IMR-90 (cell line): ENCODE data around the gene L3MBTL3. TPM values are rescaled to one million over a fixed set of nuclear protein-coding genes. Genes with fewer than 3 reads are reported as not detected.

Experiments
- ATAC-seq: fragments of 200-7000 bp; cut with Tn5 transposase; 2 replicates; pipeline ENCODE4 v1.9.1; 2020; ENCODE audit warnings: low read depth, mild to moderate bottlenecking, moderate library complexity
- Bru-seq: library from RNA; stranded (reverse); fragments of 400-500 nt; gene quantifications from one replicate; lab custom pipeline; 2021; lab: Mats Ljungman, UMichigan
- BruChase-seq, 2 experiments: library from RNA; stranded (reverse); fragments of 400-500 nt; gene quantifications; one replicate each; lab custom pipeline; 2021; lab: Mats Ljungman, UMichigan
- BruUV-seq: library from RNA; stranded (reverse); fragments of 400-500 nt; replicated peaks from 2 replicates; lab custom pipeline; 2021; lab: Mats Ljungman, UMichigan
- CTCF ChIA-PET: fragments of 300-600 bp; formaldehyde crosslinking; extraction: SDS; loops from one replicate; lab custom pipeline; 2021; ENCODE audit warnings: antibody characterized with exemption; lab: Yijun Ruan, JAX
- POLR2A ChIA-PET: fragments of 300-600 bp; sonication (Branson Sonifier 250); formaldehyde crosslinking; loops from one replicate; lab custom pipeline; 2022; ENCODE audit warnings: antibody characterized with exemption; ENCODE audit not compliant: unreplicated experiment; lab: Charles Lee
- DNase-seq: peaks from one replicate; pipeline ENCODE4 v3.0.0; 2013
- H2AFZ ChIP-seq: replicated peaks from 2 replicates; pipeline ENCODE3; 2013; ENCODE audit warnings: low read length, mild to moderate bottlenecking; ENCODE audit not compliant: poor library complexity
- H2AK5ac ChIP-seq: 2 replicates; pipeline ENCODE4 v1.6.1; 2013; ENCODE audit warnings: low read depth, low read length, inconsistent platforms
- H2AK9ac ChIP-seq: replicated peaks from 2 replicates; pipeline ENCODE3; 2013; ENCODE audit warnings: mild to moderate bottlenecking, low read depth, low read length, moderate library complexity; ENCODE audit not compliant: poor library complexity
- H2BK120ac ChIP-seq: 2 replicates; pipeline ENCODE4 v1.6.1; 2013; ENCODE audit warnings: low read depth, low read length, inconsistent platforms
- H2BK15ac ChIP-seq: 3 replicates; pipeline ENCODE4 v1.6.1; 2013; ENCODE audit warnings: low read depth, low read length, inconsistent platforms
- H2BK20ac ChIP-seq: 2 replicates; pipeline ENCODE4 v1.6.1; 2013; ENCODE audit warnings: low read depth, mild to moderate bottlenecking, inconsistent platforms, low read length, moderate library complexity
- H2BK5ac ChIP-seq: 2 replicates; pipeline ENCODE4 v1.6.1; 2013; ENCODE audit warnings: mild to moderate bottlenecking, low read depth, low read length, inconsistent platforms; ENCODE audit not compliant: poor library complexity, severe bottlenecking
- H3K14ac ChIP-seq: replicated peaks from 2 replicates; pipeline ENCODE4 v1.6.1; 2013; ENCODE audit warnings: low read depth, low read length, inconsistent platforms
- H3K18ac ChIP-seq: 2 replicates; pipeline ENCODE4 v1.6.1; 2013; ENCODE audit warnings: low read depth, low read length, control low read depth
- H3K23ac ChIP-seq: 2 replicates; pipeline ENCODE4 v1.6.1; 2013; ENCODE audit warnings: low read depth, low read length, inconsistent platforms
- H3K27ac ChIP-seq: 2 replicates; pipeline ENCODE4 v1.5.1; 2013; ENCODE audit warnings: mild to moderate bottlenecking, control low read depth, low read length; ENCODE audit not compliant: insufficient read depth
- H3K27me3 ChIP-seq: 2 replicates; pipeline ENCODE4 v1.6.1; 2013; ENCODE audit warnings: low read length; ENCODE audit not compliant: control insufficient read depth, insufficient read depth
- H3K36me3 ChIP-seq: 2 replicates; pipeline ENCODE4 v1.6.1; 2013; ENCODE audit warnings: low read length, mixed read lengths; ENCODE audit not compliant: control insufficient read depth, insufficient read depth
- H3K4ac ChIP-seq: 2 replicates; pipeline ENCODE4 v1.6.1; 2013; ENCODE audit warnings: low read depth, low read length, inconsistent platforms
- H3K4me1 ChIP-seq: 2 replicates; pipeline ENCODE4 v1.6.1; 2013; ENCODE audit warnings: low read length, mixed read lengths; ENCODE audit not compliant: control insufficient read depth, insufficient read depth
- H3K4me2 ChIP-seq: 2 replicates; pipeline ENCODE4 v1.6.1; 2013; ENCODE audit warnings: low read depth, mild to moderate bottlenecking, control low read depth, low read length, moderate library complexity
- H3K4me3 ChIP-seq: 2 replicates; pipeline ENCODE4 v1.5.1; 2013; ENCODE audit warnings: low read depth, mild to moderate bottlenecking, control low read depth, low read length, moderate library complexity; ENCODE audit not compliant: insufficient read depth
- H3K56ac ChIP-seq: 2 replicates; pipeline ENCODE4 v1.6.1; 2013; ENCODE audit warnings: low read length, inconsistent platforms; ENCODE audit not compliant: insufficient read depth; ENCODE audit errors: extremely low read depth
- H3K79me1 ChIP-seq, 2 experiments: 2 replicates each; pipeline ENCODE4 v1.6.1; 2013; ENCODE audit warnings: low read length in 2 of 2, inconsistent platforms in 1 of 2, low read depth in 1 of 2
- H3K9ac ChIP-seq: 2 replicates; pipeline ENCODE4 v1.6.1; 2013; ENCODE audit warnings: low read depth, low read length, control low read depth
- H3K9me1 ChIP-seq: 2 replicates; pipeline ENCODE4 v1.6.1; 2013; ENCODE audit warnings: low read length, inconsistent platforms; ENCODE audit not compliant: insufficient read depth
- H3K9me3 ChIP-seq: 2 replicates; pipeline ENCODE4 v1.6.1; 2013; ENCODE audit warnings: low read length; ENCODE audit not compliant: control insufficient read depth, insufficient read depth
- H4K20me1 ChIP-seq: 2 replicates; pipeline ENCODE4 v1.6.1; 2013; ENCODE audit warnings: low read length, inconsistent platforms; ENCODE audit not compliant: insufficient read depth
- H4K5ac ChIP-seq: 2 replicates; pipeline ENCODE4 v1.6.1; 2013; ENCODE audit warnings: mild to moderate bottlenecking, low read depth, low read length, control low read depth
- H4K8ac ChIP-seq, 2 experiments: 2 replicates each; pipeline ENCODE4 v1.6.1; 2013; ENCODE audit warnings: low read depth in 2 of 2, low read length in 2 of 2, control low read depth in 1 of 2, inconsistent platforms in 1 of 2
- H4K91ac ChIP-seq: 2 replicates; pipeline ENCODE4 v1.6.1; 2013; ENCODE audit warnings: low read depth, low read length, inconsistent platforms; ENCODE audit not compliant: insufficient read depth
- BHLHE40 ChIP-seq: fragments of 150-350 bp; IDR thresholded peaks from 2 replicates; pipeline ENCODE4 v1.6.1; 2016; ENCODE audit warnings: mild to moderate bottlenecking, low read depth, low read length
- CEBPB ChIP-seq: IDR thresholded peaks from 2 replicates; pipeline ENCODE4 v1.6.1; 2012; ENCODE audit warnings: low read depth, low read length, improper control_type of control experiment
- CTCF ChIP-seq: conservative IDR thresholded peaks from 2 replicates; pipeline ENCODE4 v1.5.1; 2012; ENCODE audit warnings: mild to moderate bottlenecking, low read depth, low read length, improper control_type of control experiment
- ELK1 ChIP-seq: fragments of 150-350 bp; IDR thresholded peaks from 2 replicates; pipeline ENCODE4 v1.6.1; 2016; ENCODE audit warnings: low read depth, mild to moderate bottlenecking, low read length, moderate library complexity, borderline replicate concordance
- FOS ChIP-seq: fragments of 150-350 bp; IDR thresholded peaks from 2 replicates; pipeline ENCODE4 v1.6.1; 2016; ENCODE audit warnings: low read depth, low read length
- MAFK ChIP-seq: IDR thresholded peaks from 2 replicates; pipeline ENCODE4 v1.6.1; 2012; ENCODE audit warnings: low read depth, low read length, improper control_type of control experiment
- MAZ ChIP-seq: IDR thresholded peaks from 2 replicates; pipeline ENCODE4 v1.6.1; 2012; ENCODE audit warnings: low read depth, mild to moderate bottlenecking, low read length, improper control_type of control experiment, moderate library complexity, borderline replicate concordance
- MXI1 ChIP-seq: IDR thresholded peaks from 2 replicates; pipeline ENCODE4 v1.6.1; 2012; ENCODE audit warnings: low read depth, mild to moderate bottlenecking, low read length, moderate library complexity, borderline replicate concordance
- NFE2L2 ChIP-seq: fragments of 150-350 bp; IDR thresholded peaks from 2 replicates; pipeline ENCODE4 v1.6.1; 2016; ENCODE audit warnings: low read depth, mild to moderate bottlenecking, low read length
- POLR2A ChIP-seq: IDR thresholded peaks from 2 replicates; pipeline ENCODE4 v1.6.1; 2012; ENCODE audit warnings: mild to moderate bottlenecking, low read depth, low read length
- RCOR1 ChIP-seq: IDR thresholded peaks from 2 replicates; pipeline ENCODE4 v1.6.1; 2012; ENCODE audit warnings: mild to moderate bottlenecking, low read length, improper control_type of control experiment; ENCODE audit not compliant: insufficient replicate concordance
- RFX5 ChIP-seq: IDR thresholded peaks from 2 replicates; pipeline ENCODE4 v1.8.0; 2012; ENCODE audit warnings: low read depth, mild to moderate bottlenecking, low read length, moderate library complexity
- SMC3 ChIP-seq: fragments of 150-350 bp; IDR thresholded peaks from 2 replicates; pipeline ENCODE4 v1.6.1; 2016; ENCODE audit warnings: low read depth, mild to moderate bottlenecking, antibody characterized with exemption, low read length, moderate library complexity
- WGBS, 2 experiments: methylation state at CpG; one replicate each; pipeline versions ENCODE4 v1.1.5 to v1.1.7; 2013; ENCODE audit warnings: missing lambda C conversion rate in 2 of 2; ENCODE audit not compliant: insufficient read length in 1 of 2; ENCODE audit errors: extremely low coverage in 2 of 2; 5-methylcytosine and 5-hydroxymethylcytosine counted together
- dilution Hi-C: fragments of 300-500 bp; cut with HindIII; formaldehyde crosslinking; loops from one replicate; pipeline ENCODE4 v1.14.3; 2018; ENCODE audit warnings: low sequenced_read_pairs; ENCODE audit not compliant: unreplicated experiment
- in situ Hi-C: fragments of 300-500 bp; cut with MboI; formaldehyde crosslinking; loops from 3 replicates; pipeline ENCODE4 v1.14.3; 2019; ENCODE audit warnings: low sequenced_read_pairs, inconsistent platforms, mixed read lengths
- intact Hi-C: fragments of 100-400 bp; cut with micrococcal nuclease; formaldehyde crosslinking; loops from 2 replicates; pipeline ENCODE4 v1.10.0; 2022
- long read RNA-seq: library from polyadenylated mRNA; unstranded; transcript quantifications from one replicate; pipeline ENCODE4 v2.0.0, GENCODE V29; 2021; ENCODE audit not compliant: unreplicated experiment
- polyA plus RNA-seq, 3 experiments: library from polyadenylated mRNA; depleted of rRNA; stranded (reverse); fragments of >200 nt; gene quantifications; 2 replicates each; pipeline ENCODE4 v1.2.3, GENCODE V29; 2012; ENCODE audit warnings: low replicate concordance in 1 of 3
- total RNA-seq: library from RNA; depleted of rRNA; stranded (reverse); fragments of >200 nt; gene quantifications from 2 replicates; pipeline ENCODE4 v1.2.3, GENCODE V29; 2012; rRNA removed
- TF ChIP-seq, protein P1 (sequence below): fragments of 150-350 bp; IDR thresholded peaks from 2 replicates; pipeline ENCODE4 v1.6.1; 2017; ENCODE audit warnings: mild to moderate bottlenecking, antibody characterized with exemption, low read length, low read depth

The L3MBTL3 gene
- total RNA-seq = 7.2 and 14.4 TPM in 2 replicates
- 8.4 and 10.9 TPM in 2 replicates for polyA plus RNA-seq (2012; rRNA removed)
- polyA plus RNA-seq (2012; cell fraction: cytosol; rRNA removed) = 0.79 and 3.6 TPM in 2 replicates
- 1.4 and 22.5 TPM in 2 replicates for polyA plus RNA-seq (2012; cell fraction: nucleus; rRNA removed; ENCODE audit: low replicate concordance)
- percentile 65 among the genes with signal in this experiment for Bru-seq, nascent RNA
- BruChase-seq, experiment 1, labeled RNA remaining after a 6-hour chase = percentile 48 among the genes with signal in this experiment
- BruChase-seq, experiment 2, labeled RNA remaining after a 2-hour chase = percentile 62 among the genes with signal in this experiment
- long read RNA-seq, partial matches to known transcripts = 6 of 9 reads
- long read RNA-seq, other reads (novel, unspliced or antisense) = 1 of 9 reads

DNA sequence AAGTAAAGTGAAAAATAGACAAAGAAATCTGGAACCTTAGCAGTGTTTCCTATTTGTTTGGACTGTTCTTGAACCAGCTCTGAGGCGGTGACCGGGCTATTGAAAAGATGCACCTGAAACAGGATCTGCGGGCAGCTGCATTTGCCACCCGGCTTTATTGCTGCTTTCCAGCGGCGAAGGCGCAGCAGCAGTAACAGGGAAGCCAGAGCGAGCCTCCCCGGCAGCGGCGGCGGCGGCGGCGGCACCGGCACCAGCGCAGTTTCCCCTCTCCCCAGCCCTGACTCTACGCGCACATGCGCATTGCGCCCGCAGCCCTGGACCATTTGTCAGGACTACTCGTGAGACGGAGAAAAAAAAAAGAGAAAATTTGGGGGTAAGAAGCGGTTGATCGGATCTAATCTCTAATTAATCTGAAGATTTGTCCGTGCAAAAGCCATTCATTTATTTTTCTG is at the start of gene L3MBTL3:
TSS of gene L3MBTL3 (plus strand) at position 290 of the 452 bp plus-strand sequence. CDS start 24,119 bp downstream, outside the sequence.
- no peak within 1 kb of the TSS for H4K5ac ChIP-seq
- CTCF ChIA-PET = no interaction called here
- H3K18ac ChIP-seq = peak within 1 kb of the TSS; percentile 10
- peak within 1 kb of the TSS; percentile 62 for H4K91ac ChIP-seq
- dilution Hi-C loops = no loop called here
- peaks cover 5 to 7% of the 10 kb centered on the region in 2 experiments; a peak in 2 of 4 replicates for H3K79me1 ChIP-seq
- H3K56ac ChIP-seq = peak within 1 kb of the TSS; percentile 71
- H3K9me3 ChIP-seq = no peaks in the 10 kb centered on the region
- intact Hi-C loops = loop anchor here (2.0 kb wide), 1 partner anchor 252 kb away; no protein-coding TSS in a partner anchor
- peak; percentile 80 for ATAC-seq
- in situ Hi-C loops = no loop called here
- H2AK5ac ChIP-seq = no peak within 1 kb of the TSS
- H3K36me3 ChIP-seq = no peaks in the 10 kb centered on the region
- no peaks in the 10 kb centered on the region for H3K4me1 ChIP-seq
- H3K14ac ChIP-seq = peak within 1 kb of the TSS; percentile 73
- H2AFZ ChIP-seq = peak within 1 kb of the TSS; percentile 96
- peak within 1 kb of the TSS; percentile 52; the same call in 1 of the 2 replicates for H2BK120ac ChIP-seq
- H4K20me1 ChIP-seq = no peaks in the 10 kb centered on the region
- no peaks in the 10 kb centered on the region for H3K9me1 ChIP-seq
- H3K4ac ChIP-seq = peak within 1 kb of the TSS; percentile 66
- no peak within 1 kb of the TSS for H2BK15ac ChIP-seq
- peak within 1 kb of the TSS; percentile 21 for H2BK5ac ChIP-seq
- H3K9ac ChIP-seq = peak within 1 kb of the TSS; percentile 71
- POLR2A ChIA-PET = no interaction called here
- H3K4me3 ChIP-seq = peak within 1 kb of the TSS; percentile 86
- no peaks in the 10 kb centered on the region for H3K27me3 ChIP-seq
- WGBS, 2 experiments = 4% methylated on average over 5 of the region's 27 CpGs; no CpG with 5 or more reads in 1 of the 2 experiments
- no TSS peak for BruUV-seq
- peak within 1 kb of the TSS; percentile 77 for H2AK9ac ChIP-seq
- peak within 1 kb of the TSS; percentile 39 for H3K27ac ChIP-seq
- peak within 1 kb of the TSS in 1 of 2 experiments; percentile 59; a peak in 2 of 4 replicates for H4K8ac ChIP-seq
- H3K23ac ChIP-seq = peak within 1 kb of the TSS; percentile 55
- H2BK20ac ChIP-seq = no peak within 1 kb of the TSS
- DNase-seq = peak; percentile 83
- H3K4me2 ChIP-seq = peak within 1 kb of the TSS; percentile 87
- TF ChIP-seq MAFK (no peak), ELK1 (no peak), BHLHE40 (no peak), RCOR1 (no peak), CTCF (no peak), FOS (no peak), NFE2L2 (no peak), MAZ (no peak), SMC3 (no peak), CEBPB (no peak), RFX5 (no peak), MXI1 (no peak), POLR2A (no peak)
- TF ChIP-seq, protein P1, sequence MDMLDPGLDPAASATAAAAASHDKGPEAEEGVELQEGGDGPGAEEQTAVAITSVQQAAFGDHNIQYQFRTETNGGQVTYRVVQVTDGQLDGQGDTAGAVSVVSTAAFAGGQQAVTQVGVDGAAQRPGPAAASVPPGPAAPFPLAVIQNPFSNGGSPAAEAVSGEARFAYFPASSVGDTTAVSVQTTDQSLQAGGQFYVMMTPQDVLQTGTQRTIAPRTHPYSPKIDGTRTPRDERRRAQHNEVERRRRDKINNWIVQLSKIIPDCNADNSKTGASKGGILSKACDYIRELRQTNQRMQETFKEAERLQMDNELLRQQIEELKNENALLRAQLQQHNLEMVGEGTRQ = no peak
